Panc1 (cell line): ENCODE data around the gene MACROD1.

Experiments
- CTCF ChIP-seq: fragments of 450-650 bp; IDR thresholded peaks from 2 replicates; pipeline ENCODE4 v1.5.1; 2017; ENCODE audit warnings: mild to moderate bottlenecking
- POLR2AphosphoS5 ChIP-seq: IDR thresholded peaks from 2 replicates; pipeline ENCODE4 v1.6.1; 2012; ENCODE audit warnings: mild to moderate bottlenecking, low read depth, low read length, moderate library complexity
- TCF7L2 ChIP-seq: IDR thresholded peaks from 2 replicates; pipeline ENCODE4 v1.6.1; 2011; ENCODE audit warnings: mild to moderate bottlenecking, low read depth, low read length, inconsistent platforms
- TF ChIP-seq, protein P1 (sequence below), 2 experiments: IDR thresholded peaks; 2 replicates each; pipeline ENCODE4 v1.6.1; 2011 to 2012; ENCODE audit warnings: low read depth in 2 of 2, control low read depth in 1 of 2, low read length in 1 of 2, mild to moderate bottlenecking in 1 of 2, moderate library complexity in 1 of 2; ENCODE audit not compliant: insufficient read depth in 1 of 2

GRCh38 chr11:64085906-64086257 is 80.0 kb downstream of the MACROD1 start:
- TF ChIP-seq CTCF: no peak
- TF ChIP-seq POLR2AphosphoS5: no peak
- TF ChIP-seq, protein P1, sequence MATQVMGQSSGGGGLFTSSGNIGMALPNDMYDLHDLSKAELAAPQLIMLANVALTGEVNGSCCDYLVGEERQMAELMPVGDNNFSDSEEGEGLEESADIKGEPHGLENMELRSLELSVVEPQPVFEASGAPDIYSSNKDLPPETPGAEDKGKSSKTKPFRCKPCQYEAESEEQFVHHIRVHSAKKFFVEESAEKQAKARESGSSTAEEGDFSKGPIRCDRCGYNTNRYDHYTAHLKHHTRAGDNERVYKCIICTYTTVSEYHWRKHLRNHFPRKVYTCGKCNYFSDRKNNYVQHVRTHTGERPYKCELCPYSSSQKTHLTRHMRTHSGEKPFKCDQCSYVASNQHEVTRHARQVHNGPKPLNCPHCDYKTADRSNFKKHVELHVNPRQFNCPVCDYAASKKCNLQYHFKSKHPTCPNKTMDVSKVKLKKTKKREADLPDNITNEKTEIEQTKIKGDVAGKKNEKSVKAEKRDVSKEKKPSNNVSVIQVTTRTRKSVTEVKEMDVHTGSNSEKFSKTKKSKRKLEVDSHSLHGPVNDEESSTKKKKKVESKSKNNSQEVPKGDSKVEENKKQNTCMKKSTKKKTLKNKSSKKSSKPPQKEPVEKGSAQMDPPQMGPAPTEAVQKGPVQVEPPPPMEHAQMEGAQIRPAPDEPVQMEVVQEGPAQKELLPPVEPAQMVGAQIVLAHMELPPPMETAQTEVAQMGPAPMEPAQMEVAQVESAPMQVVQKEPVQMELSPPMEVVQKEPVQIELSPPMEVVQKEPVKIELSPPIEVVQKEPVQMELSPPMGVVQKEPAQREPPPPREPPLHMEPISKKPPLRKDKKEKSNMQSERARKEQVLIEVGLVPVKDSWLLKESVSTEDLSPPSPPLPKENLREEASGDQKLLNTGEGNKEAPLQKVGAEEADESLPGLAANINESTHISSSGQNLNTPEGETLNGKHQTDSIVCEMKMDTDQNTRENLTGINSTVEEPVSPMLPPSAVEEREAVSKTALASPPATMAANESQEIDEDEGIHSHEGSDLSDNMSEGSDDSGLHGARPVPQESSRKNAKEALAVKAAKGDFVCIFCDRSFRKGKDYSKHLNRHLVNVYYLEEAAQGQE (IDR thresholded peaks at IDR 0.05; ENCODE audit: insufficient read depth in 1 of 2, low read depth in 2 of 2, low read length in 1 of 2): no peak
- no peak for TF ChIP-seq TCF7L2
